Measurements from ENCODE around the gene RNF213.
A peak's percentile ranks its signal among the peaks of the same experiment; 100 is the strongest.
"Not testable (repeated sequence)": the region's sequence is repeated elsewhere in the genome, so short reads cannot be mapped to it uniquely, and the experiment has no call there.

RNF213 gene

DNA sequence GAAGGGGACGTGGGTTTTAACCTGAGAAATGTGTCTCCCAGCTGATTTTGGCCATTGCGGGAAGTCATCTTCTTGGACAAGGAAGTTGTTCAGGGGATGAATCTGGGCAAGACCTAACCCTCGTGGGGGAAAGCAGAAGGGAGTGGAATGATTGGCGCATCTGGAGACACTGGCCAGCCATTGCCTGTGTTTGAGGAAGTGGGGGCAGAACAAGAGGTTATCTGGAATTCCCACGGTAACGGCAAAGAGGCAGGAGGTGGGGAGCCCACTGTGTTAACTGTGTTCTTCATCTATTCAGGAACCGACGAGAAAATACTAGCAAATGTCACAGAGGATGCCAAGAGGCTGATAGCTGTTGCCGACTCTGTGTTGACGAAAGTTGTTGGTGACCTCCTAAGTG, 66.9 kb downstream of the RNF213 start:
- no peak for DNase-seq

DNA sequence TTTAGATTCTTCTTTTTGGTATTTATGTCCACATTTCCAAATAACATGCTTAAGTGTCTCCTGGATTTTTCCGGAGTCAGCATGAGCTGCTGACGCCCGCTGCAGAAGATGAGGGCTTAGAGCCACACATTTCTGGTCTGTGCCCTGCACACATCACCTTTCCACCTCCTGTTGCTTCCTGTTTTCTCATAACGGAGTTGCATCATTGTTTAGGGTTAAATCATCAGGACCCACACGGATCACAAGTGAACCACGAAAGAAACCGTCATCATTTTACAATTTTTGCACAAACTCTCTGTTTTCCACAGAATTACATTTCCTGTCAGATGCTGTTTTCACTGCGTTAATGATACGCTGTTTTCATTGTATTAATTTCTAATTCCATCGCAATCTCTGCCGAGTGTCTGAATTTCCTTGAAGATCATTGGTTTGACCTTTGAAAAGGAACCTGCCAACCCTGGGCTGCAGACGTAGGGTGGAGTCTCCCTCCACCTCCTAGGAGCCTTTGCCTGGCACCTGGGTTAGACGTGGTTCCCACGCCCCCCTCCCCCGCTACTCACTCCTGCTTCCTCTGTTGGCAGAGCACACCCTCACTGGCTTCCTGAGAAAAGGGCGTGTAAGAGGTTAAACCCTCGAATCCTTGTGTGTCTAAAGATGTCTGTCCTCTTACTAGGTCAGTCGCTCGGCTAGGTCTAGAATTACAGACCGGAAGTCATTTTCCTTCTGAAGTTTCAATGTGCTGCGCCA, 68.2 kb downstream of the RNF213 start:
- no peak for DNase-seq

DNA sequence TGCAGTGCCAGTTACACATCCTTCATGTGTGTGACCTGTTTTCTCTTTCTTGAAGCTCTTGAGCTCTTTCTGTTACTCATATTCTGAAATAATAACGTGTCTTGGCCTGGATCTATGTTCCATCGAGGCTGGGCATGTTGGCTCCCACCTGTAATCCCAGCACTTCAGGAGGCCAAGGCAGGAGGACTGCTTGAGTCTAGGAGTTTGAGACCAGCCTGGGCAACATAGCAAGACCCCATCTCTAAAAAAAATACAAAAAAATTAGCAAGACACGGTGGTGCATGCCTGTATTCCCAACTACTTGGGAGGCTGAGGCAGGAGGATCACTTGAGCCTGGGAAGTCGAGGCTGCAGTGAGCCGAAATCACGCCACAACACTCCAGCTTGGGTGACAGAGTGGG, 68.8 kb downstream of the RNF213 start:
- not testable (repeated sequence) for DNase-seq

DNA sequence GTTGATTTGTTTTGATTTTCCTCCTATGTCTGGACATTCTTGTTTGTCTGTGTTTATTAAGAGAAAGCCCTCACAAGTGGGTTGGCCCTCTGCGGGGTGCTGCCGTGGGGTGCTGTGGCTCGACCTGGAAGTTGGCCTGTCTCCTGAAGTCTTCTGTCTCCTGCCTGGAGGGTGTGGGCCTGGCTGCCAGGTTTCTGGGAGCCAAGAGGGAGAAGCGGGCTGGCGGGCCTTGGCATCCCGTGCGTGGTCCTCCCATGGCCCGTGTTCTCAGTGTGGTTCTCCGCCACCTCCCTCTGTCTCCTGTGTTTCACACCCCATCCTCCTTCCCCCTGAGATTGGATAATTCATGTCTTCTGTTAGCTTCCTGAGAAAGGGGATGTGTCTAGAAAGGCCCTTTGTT, 69.6 kb downstream of the RNF213 start:
- no peak for DNase-seq

DNA sequence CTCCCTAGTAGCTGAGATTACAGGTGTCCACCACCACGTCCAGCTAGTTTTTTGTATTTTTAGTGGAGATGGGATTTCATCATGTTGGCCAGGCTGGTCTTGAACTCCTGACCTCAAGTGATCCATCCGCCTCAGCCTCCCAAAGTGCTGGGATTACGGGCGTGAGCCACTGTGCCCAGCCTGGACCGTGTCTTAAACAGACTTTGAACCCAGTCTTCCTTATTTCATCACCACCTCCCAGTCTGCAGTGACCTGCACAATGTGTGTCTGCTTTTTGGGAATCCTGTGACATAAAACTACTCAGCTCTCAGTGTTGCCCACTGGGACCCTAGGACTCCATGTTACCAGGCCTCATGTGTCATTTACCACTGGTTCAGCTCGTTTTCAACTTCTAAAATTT, 70.3 kb downstream of the RNF213 start:
- not testable (repeated sequence) for DNase-seq

DNA sequence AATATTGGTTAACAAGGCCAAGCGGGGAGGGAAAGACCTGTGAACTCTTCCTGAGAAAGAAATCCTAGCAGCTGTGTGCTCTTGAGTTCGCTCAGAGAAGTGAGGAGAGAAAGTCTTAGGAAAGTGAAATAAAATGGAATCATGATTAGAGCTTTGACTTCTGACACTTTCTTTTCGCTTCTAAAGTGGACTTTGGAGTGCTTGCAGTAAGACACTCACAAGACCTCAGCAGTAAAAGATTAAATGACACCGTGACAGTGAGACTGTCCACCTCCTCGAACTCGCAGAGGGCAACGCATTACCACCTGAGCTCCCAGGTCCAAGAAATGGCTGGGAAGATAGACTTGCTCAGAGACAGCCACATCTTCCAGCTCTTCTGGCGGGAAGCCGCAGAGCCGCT, 71.2 kb downstream of the RNF213 start:
- DNase-seq, result no peak

DNA sequence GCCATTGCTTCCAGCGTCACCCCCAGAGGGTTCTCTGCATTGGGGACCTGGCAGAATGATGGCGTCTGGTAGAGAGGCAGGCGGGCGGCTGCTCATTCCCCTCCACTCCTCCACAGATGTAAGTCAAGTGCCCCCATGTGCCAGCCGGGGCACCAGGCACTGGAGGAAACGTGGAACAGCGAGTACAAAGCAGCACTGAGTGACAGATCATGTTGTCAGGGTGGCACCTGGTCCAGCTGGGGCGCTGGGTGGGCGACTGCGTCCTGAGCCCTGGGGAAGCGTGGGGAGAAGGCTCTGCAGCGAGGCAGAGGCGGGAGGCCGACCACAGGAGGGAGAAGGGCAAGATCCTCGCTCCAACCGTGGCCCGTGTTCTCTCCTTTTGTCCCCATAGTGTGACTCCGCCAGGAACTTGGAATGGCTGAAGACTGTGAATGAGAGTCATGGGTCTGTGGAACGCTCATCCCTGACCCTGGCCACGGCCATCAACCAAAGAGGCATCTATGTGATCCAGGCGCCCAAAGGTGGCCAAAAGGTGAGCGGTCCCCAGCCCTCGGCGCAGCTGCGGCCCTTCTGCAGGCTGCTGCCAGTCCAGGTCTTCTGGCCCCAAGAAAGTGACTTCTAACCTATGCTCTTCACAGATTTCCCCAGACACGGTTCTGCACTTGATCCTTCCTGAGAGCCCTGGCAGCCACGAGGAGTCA, 76.7 kb downstream of the RNF213 start:
- no peak for DNase-seq

DNA sequence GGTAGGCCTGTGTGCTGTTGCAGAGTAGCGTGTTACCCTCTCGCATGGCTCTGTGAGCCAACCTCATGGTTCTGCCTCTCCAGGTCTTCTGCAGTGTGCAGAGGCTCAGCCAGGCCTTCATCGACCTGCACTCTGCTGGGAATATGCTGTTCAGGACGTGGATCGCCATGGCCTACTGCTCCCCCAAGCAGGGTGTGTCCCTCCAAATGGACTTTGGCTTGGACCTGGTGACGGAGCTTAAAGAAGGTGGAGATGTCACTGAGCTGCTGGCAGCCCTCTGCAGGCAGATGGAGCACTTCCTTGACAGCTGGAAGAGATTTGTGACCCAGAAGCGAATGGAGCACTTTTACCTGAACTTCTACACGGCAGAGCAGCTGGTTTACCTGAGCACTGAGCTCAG, 78.5 kb downstream of the RNF213 start:
- DNase-seq, result no peak

DNA sequence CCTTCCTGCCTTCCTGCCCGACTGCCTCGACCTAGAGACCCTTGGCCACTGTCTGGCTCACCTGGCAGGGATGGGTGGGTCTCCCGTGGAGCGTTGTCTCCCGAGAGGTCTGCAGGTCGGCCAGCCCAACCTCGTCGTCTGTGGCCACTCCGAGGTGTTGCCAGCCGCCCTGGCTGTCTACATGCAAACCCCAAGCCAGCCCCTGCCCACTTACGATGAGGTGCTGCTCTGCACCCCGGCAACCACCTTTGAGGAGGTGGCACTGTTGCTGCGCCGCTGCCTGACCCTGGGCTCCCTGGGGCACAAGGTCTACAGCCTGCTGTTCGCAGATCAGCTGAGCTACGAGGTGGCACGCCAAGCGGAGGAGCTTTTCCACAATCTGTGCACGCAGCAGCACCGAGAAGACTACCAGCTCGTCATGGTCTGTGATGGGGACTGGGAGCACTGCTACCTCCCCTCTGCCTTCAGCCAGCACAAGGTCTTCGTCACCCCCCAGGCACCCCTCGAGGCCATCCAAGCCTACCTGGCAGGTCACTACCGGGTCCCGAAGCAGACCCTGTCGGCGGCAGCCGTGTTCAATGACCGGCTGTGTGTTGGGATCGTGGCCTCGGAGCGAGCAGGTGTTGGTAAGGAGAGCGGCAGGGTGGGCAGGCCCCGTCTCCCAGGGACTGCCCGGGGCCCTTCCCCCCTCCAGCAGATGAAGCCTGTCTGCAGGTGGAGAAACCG, 79.2 kb downstream of the RNF213 start:
- DNase-seq, result no peak

DNA sequence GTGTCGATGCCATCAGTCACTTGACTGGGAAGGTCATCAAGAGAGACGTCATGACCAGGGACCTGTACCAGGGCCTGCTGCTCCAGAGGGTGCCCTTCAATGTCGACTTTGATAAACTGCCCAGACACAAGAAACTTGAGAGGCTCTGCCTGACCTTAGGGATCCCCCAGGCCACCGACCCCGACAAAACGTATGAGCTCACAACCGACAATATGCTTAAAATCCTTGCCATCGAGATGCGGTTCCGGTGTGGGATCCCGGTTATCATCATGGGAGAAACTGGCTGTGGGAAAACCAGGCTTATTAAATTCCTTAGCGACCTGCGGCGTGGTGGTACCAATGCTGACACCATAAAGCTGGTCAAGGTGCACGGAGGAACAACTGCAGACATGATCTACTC, 84.7 kb downstream of the RNF213 start:
- DNase-seq, result no peak

DNA sequence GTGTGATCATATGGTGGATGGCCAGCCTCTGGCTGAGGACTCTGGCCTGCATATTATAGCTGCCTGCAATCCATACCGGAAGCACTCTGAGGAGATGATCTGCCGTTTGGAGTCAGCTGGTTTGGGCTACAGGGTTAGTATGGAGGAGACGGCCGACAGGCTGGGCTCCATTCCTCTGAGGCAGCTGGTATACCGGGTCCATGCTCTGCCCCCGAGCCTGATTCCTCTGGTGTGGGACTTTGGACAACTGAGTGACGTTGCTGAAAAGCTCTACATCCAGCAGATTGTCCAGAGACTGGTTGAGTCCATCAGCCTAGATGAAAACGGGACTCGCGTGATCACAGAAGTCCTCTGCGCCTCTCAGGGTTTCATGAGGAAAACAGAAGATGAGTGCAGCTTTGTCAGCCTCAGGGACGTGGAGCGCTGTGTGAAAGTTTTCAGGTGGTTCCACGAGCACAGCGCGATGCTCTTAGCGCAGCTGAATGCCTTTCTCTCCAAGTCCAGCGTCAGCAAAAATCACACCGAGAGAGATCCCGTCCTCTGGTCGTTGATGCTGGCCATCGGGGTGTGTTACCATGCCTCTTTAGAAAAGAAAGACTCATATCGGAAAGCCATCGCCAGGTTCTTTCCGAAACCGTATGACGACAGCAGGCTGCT, 85.3 kb downstream of the RNF213 start:
- DNase-seq, result no peak

DNA sequence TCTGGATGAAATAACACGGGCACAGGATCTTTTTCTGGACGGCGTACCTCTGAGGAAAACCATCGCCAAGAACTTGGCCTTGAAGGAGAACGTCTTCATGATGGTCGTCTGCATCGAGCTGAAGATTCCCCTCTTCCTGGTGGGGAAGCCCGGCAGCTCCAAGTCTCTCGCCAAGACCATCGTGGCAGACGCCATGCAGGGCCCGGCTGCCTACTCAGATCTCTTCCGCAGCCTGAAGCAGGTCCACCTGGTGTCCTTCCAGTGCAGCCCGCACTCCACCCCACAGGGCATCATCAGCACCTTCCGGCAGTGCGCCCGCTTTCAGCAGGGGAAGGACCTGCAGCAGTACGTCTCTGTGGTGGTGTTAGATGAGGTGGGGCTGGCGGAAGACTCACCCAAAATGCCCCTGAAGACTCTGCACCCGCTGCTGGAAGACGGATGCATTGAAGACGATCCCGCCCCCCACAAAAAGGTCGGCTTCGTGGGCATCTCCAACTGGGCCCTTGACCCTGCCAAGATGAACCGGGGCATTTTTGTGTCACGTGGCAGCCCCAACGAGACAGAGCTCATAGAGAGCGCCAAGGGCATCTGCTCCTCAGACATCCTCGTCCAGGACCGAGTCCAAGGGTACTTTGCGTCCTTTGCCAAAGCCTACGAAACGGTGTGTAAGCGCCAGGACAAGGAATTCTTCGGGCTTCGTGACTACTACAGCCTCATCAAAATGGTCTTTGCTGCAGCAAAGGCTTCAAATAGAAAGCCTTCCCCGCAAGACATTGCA, 86.0 kb downstream of the RNF213 start:
- no peak for DNase-seq

DNA sequence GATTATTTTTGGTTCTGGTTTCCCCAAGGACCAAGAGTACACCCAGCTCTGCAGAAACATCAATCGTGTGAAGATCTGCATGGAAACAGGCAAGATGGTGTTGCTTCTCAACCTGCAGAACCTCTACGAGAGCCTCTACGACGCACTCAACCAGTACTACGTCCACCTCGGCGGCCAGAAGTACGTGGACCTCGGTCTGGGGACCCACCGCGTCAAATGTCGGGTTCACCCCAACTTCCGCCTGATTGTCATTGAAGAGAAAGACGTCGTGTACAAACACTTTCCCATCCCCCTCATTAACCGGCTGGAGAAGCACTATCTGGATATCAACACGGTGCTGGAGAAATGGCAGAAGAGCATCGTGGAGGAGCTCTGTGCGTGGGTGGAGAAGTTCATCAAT, 86.9 kb downstream of the RNF213 start:
- DNase-seq, result no peak

DNA sequence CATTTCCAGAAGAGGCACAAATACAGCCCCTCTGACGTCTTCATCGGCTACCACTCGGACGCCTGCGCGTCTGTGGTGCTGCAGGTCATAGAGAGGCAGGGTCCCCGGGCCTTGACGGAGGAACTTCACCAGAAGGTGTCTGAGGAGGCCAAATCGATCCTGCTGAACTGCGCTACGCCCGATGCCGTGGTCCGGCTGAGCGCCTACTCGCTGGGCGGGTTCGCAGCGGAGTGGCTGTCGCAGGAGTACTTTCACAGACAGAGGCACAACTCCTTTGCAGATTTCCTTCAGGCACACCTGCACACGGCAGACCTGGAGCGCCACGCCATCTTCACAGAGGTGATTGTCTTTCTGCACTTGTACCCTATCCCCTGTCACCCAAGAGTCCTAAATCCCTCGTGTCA, 87.3 kb downstream of the RNF213 start:
- no peak for DNase-seq

DNA sequence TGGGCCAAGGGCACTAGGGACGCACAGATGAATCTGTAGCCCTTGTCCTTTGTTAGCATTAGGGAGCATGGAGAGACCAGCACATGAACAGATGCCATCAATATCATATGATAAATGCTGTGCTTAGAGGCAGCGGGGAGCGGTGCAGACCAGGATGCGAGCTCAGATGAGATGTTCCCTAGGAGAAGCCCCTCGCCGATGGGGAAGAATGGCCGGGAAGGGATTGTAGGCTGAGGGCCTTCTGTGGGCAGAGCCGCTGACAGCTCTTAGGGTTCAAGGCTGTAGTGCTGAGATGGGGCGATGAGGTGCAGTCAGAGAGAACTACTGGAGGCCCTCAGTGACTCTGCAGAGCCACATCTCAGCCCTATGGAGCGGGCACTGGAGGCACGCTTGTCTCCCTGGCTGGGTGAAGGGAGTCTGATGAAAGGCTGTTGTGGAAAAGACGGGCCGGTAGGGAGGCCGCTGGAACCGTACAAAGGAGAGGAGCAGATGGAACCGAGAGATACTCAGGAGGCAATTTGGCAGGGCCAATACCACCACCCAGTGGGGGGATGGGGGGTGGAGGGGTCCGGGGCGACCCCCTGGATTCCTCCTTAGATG, 88.0 kb downstream of the RNF213 start:
- no peak for DNase-seq

DNA sequence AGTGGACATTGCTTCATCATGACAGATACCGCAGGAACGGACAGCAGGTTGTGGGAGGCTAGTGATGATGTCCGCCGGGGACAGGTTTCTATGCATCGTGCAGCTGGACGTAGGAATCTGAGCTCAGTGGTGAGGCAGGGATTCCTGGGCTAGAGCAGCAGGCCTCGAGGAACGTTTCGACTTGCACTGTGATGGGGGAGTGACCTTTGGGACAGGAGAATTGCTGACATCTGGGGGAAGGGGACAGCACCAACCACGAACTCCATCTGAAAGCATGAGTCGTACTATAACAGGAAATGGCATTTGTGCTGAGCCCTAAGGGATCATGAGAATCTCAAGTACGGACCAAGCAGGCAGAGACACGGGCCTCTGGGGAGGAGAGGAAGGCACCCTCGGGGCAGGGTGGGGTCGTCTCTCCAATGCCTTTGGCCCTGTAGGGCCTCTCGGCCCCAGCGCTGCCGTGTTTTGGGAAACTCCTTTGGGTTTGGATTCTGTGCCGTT, 88.5 kb downstream of the RNF213 start:
- DNase-seq, result peak in 1 of 2 experiments; percentile 7

DNA sequence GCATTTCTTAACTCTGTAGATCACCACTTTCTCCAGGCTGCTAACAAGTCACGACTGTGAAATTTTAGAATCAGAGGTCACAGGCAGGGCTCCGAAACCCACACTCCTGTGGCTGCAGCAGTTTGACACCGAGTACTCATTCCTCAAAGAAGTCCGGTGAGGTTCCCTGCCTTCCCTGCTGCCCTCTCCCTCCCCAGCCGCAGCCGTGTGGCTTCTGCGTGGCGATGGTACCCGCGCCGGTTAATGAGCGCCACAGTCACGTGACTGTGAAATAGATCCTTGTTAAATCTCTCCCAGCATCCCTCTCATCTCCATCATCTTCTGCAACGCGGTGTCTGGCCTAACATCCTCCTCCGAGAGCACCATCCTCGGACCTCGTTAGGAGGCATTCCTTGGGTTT, 89.1 kb downstream of the RNF213 start:
- no peak for DNase-seq

DNA sequence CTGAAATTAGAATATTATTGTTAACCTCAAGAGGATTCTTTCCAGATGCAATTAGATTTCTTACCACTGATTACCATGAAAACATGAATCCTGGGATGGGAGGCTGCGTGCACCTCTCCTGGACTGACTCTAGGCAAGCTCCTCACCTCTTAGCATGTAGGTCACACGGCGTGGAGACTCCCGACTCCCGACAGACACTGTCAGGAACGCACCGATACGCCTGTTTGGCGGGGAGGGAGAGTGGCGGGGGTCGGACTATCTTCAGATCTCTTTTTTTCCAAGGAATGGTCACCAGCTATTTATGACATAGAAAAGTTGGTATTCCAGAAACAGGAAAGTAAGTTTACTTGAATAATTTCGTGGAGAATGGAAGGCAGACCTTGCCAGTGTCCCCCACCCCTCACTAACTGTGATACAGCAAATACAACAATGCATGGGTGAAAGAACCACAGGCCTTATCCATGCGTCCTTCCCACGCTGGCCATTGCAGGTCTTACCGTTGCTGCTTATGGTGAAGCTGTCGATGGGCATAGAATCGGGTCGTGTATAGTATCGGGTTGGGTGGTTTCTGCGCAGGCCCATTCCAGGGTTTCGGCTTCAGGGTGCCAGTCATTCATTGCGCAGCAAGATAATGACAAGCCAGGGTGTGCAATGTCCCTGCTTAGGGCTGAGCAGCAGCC, 91.7 kb downstream of the RNF213 start:
- no peak for DNase-seq

DNA sequence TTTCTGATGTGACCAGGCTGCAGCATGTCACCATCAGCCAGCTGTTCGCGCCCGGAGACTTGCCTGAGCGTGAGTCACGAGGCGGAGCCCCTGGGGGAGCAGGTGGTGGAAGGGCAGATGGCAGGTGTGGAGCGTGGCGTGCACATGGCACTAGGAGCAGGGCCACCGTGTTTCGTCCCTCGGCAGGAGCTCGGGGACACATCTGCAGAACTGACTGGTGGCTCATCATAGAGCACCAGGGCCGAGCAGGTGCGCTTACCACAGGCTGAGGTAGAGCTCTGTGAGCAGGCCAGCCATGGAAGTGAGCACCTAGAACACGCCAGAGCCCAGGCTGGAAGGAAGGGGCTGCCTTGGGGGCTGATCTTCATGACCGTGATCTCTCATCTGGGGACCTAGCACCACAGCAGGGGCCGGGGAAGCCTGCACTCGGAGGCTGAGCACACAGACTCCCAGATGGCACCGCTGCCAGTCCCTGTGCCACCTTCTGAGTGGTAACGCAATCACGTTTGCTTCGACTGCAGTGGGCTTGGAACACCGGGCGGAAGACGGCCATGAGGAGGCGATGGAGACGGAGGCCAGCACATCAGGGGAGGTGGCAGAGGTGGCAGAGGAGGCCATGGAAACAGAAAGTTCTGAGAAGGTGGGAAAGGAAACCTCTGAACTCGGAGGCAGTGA, 92.5 kb downstream of the RNF213 start:
- DNase-seq, result no peak

DNA sequence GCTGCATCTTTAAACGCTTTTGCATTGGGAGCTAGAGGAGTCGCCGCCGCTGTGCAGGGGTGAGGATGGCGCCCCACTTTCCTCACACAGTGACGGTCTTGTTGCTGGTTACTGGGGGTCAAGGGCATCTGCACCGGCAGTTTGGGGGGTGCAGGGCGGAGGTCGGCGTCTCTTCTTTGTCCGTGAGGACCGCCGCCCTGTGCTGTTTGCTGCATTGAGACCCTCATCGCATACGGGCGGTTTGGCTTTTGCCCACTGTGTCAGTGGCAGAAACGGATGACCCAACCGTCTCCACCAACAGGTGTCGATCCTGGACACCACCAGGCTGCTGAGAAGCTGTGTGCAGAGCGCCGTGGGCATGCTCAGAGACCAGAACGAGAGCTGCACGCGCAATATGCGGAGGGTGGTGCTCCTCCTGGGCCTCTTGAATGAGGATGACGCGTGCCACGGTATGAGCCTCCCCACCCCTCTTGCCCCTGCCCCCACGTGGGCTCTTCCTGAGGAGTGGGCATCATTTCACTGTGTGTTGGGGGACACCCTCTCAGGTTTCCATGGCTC, 93.1 kb downstream of the RNF213 start:
- DNase-seq, result no peak

DNA sequence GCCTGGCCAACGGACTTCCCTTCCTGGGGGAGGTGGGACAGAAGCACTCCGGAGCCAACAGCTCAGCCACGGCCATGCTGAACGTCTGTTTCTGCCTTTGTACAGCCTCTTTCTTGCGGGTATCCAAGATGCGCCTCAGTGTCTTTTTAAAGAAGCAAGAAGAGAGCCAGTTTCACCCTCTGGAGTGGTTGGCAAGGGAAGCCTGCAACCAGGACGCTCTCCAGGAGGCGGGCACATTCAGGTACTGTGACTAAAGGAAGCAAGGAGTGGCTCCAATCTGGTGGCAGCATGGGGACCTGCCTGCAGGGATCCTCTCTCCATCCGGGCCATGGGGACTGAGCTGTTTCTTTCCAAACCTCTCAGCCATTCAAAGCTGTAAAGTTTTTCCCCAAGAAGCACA, 93.7 kb downstream of the RNF213 start:
- no peak for DNase-seq

Measured in SW 1271 (cell line).